ENCODE measurements around the gene SLC24A4.

SLC24A4 gene

GRCh38 chr14:92459030-92459949, 136.3 kb downstream of the SLC24A4 start:
- no peak for DNase-seq (ENCODE audit: low read depth)

- DNase-seq (ENCODE audit: low read depth), result no peak
Observed at GRCh38 chr14:92459950-92460421, 137.0 kb downstream of the SLC24A4 start.

- DNase-seq (ENCODE audit: low read depth), result no peak
Observed at GRCh38 chr14:92460541-92460915, 137.6 kb downstream of the SLC24A4 start.

GRCh38 chr14:92460916-92461579, 138.1 kb downstream of the SLC24A4 start:
- DNase-seq (ENCODE audit: low read depth), result no peak

GRCh38 chr14:92461891-92462290, 138.9 kb downstream of the SLC24A4 start:
- no peak for DNase-seq (ENCODE audit: low read depth)

- DNase-seq (ENCODE audit: low read depth), result no peak
Observed at GRCh38 chr14:92462568-92462967, 139.6 kb downstream of the SLC24A4 start.

GRCh38 chr14:92463141-92463540, 140.2 kb downstream of the SLC24A4 start:
- DNase-seq (ENCODE audit: low read depth), result no peak

- DNase-seq (ENCODE audit: low read depth), result no peak
Observed at GRCh38 chr14:92464156-92464555, 141.2 kb downstream of the SLC24A4 start.

- no peak for DNase-seq (ENCODE audit: low read depth)
Observed at GRCh38 chr14:92464716-92465115, 141.8 kb downstream of the SLC24A4 start.

GRCh38 chr14:92465353-92466055, 142.5 kb downstream of the SLC24A4 start:
- DNase-seq (ENCODE audit: low read depth), result no peak

GRCh38 chr14:92466059-92466458, 143.1 kb downstream of the SLC24A4 start:
- no peak for DNase-seq (ENCODE audit: low read depth)

GRCh38 chr14:92469515-92469914, 146.6 kb downstream of the SLC24A4 start:
- no peak for DNase-seq (ENCODE audit: low read depth)

GRCh38 chr14:92470215-92470614, 147.2 kb downstream of the SLC24A4 start:
- no peak for DNase-seq (ENCODE audit: low read depth)

GRCh38 chr14:92470811-92471210, 147.8 kb downstream of the SLC24A4 start:
- no peak for DNase-seq (ENCODE audit: low read depth)

- DNase-seq (ENCODE audit: low read depth), result no peak
Observed at GRCh38 chr14:92471919-92472318, 149.0 kb downstream of the SLC24A4 start.

GRCh38 chr14:92472860-92473259, 149.9 kb downstream of the SLC24A4 start:
- DNase-seq (ENCODE audit: low read depth), result no peak

- DNase-seq (ENCODE audit: low read depth), result no peak
Observed at GRCh38 chr14:92473261-92473968, 150.4 kb downstream of the SLC24A4 start.

- no peak for DNase-seq (ENCODE audit: low read depth)
Observed at GRCh38 chr14:92473969-92474535, 151.1 kb downstream of the SLC24A4 start.

GRCh38 chr14:92475037-92475436, 152.1 kb downstream of the SLC24A4 start:
- no peak for DNase-seq (ENCODE audit: low read depth)

GRCh38 chr14:92475451-92476187, 152.7 kb downstream of the SLC24A4 start:
- DNase-seq (ENCODE audit: low read depth), result no peak

- no peak for DNase-seq (ENCODE audit: low read depth)
Observed at GRCh38 chr14:92480856-92481255, 157.9 kb downstream of the SLC24A4 start.
